GM18907 (cell line): ENCODE results near the gene C1RL.

Source experiments
- ATAC-seq: cut with Tn5 transposase; IDR thresholded peaks from one replicate; pipeline ENCODE4 v1.9.1; 2021; ENCODE audit warnings: mild to moderate bottlenecking, moderate library complexity; ENCODE audit not compliant: unreplicated experiment

The C1RL gene, protein sequence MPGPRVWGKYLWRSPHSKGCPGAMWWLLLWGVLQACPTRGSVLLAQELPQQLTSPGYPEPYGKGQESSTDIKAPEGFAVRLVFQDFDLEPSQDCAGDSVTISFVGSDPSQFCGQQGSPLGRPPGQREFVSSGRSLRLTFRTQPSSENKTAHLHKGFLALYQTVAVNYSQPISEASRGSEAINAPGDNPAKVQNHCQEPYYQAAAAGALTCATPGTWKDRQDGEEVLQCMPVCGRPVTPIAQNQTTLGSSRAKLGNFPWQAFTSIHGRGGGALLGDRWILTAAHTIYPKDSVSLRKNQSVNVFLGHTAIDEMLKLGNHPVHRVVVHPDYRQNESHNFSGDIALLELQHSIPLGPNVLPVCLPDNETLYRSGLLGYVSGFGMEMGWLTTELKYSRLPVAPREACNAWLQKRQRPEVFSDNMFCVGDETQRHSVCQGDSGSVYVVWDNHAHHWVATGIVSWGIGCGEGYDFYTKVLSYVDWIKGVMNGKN

GRCh38 chr12:7108796-7109571, at the start of gene C1RL:
C1RL (minus strand) TSS chr12:7109214; CDS start chr12:7109180, 34 bp downstream.
- peak; percentile 36 for ATAC-seq

DNA sequence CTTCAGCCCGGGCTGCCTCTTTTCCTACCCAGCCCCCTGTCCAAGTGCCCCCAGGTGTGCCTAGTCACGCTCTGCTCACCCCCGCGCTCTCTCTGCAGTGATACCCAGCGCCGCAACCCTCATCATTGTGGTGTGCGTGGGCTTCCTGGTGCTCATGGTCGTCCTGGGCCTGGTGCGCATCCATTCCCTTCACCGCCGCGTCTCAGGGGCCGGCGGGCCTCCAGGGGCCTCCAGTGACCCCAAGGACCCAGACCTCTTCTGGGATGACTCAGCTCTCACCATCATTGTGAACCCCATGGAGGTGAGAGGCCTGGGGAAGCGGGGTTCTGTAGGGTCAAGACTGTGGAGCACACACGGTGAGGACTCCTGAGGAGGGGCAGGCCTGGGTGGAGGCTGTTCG, 48.4 kb upstream of the C1RL start:
- no peak for ATAC-seq

DNA sequence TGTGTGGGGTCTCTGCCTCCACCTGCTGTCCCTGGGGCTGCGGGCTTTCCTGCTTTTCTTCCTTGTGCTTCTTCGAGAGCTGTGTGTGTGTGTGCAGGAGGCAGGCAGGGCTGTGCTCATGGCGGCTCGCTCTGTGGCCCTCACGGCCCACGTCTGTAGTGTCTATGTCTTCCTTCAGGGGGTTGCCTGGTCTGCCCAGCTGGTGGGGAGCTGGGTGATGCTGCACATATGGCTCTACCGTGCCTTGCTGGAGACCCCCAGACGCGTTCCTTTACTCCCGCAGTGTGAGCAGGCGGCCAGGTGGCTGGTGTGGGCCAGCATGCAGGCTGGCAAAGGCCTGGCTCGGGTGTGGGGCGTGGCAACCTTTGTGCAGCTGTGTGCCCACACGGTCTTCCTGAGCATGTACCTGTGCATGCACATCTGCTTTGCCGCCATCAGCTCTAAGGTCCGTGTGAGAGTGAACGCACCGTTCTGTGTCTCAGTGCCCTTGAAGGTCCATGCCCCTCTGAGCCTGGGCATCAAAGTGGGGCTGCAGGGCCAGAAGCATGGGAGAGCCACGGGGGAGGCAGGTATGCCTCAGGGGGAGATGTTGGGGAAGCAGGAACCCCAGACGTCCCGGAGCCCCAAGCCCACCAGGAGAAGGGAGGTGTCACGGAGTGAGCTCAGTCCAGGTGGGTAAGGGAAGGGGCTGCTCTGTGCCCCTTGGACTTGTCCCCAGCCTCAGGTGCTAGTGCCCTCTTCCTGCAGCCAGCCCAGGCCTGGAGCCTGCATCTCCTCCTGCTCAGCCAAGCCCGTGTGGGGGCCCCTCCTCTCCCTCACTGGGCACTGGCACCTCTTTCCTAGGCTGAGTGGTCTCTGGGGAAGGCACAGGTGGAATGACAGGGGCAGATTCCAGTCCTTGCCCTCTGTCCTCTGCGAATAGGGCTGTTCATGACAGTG, 47.5 kb upstream of the C1RL start:
- no peak for ATAC-seq

DNA sequence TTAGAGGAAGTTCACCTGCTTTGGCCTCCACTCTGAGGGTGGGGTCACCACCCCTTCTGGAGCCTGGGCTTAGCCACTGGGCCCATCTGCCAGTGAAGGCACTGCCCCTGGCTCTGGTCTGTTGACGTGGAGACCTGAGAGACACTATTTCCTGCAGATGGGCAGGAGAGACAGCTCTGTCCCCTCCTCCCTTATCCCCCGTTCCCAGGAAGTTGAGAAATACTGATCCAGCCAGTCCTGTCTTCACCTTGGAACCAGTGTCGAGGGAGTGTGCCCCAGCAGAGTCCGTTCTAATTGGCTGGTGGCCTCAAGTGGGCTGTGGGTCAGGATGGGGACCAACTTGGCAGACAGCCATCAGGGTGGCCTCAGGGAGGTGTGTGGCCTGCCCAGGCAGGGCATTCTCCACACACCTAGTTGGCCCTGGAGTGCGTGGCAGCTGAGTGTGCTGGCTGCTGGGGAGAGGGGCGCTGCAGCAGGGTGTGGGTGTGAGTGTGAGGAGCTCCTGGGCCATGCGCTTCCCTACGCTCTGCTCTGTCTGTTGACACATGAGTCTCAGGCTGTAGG, 46.5 kb upstream of the C1RL start:
- ATAC-seq, result no peak

DNA sequence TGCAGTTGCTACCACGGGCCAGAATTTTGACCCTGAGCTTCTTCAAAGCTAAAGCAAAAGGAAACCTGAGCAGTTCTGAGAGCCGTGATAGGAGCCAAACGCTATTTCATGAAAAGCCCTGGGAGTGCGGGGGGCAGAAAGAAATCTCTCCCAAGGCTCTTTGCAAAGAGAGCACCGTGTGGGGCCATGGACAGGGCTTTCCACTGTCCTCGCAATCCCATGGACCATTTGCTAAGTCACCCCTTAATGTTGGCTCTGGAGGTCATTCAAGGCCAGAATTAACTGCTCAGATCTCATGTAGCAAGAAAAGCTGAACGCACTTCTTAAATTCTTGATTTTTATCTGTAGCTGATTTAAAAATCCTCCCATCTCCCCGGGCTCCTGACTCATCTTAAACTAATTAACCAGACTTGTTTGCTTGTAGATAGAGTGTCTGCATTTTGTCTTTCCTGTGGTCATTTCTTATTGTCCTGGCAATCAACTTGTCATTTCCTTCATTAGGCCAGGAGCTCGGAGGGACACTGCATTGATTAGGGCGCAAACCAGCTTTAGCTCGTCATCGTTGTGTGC, 46.0 kb upstream of the C1RL start:
- no peak for ATAC-seq

GRCh38 chr12:7154042-7154441, 45.0 kb upstream of the C1RL start:
- ATAC-seq, result no peak

- no peak for ATAC-seq
Measured at GRCh38 chr12:7152818-7153217, 43.8 kb upstream of the C1RL start.

- no peak for ATAC-seq
Measured at GRCh38 chr12:7151532-7151931, 42.5 kb upstream of the C1RL start.

GRCh38 chr12:7150841-7151240, 41.8 kb upstream of the C1RL start:
- no peak for ATAC-seq

DNA sequence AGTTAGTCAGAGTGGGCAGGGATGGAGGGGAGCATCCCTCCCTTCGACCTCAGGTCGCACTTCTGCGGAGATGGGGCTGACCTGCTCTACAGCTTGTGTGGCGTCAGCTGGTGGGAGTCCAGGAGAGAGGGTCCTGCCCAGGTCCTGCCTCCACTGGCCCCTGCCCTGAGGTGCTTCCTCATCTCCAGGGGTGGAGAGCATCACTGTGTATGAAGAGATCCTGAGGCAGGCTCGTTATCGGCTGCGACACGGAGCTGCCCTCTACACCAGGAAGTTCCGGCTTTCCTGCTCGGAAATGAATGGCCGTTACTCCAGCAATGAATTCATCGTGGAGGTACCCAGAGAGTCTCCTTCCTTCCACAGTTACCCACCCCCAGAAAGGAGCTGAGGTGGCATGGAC, 41.3 kb upstream of the C1RL start:
- no peak for ATAC-seq

DNA sequence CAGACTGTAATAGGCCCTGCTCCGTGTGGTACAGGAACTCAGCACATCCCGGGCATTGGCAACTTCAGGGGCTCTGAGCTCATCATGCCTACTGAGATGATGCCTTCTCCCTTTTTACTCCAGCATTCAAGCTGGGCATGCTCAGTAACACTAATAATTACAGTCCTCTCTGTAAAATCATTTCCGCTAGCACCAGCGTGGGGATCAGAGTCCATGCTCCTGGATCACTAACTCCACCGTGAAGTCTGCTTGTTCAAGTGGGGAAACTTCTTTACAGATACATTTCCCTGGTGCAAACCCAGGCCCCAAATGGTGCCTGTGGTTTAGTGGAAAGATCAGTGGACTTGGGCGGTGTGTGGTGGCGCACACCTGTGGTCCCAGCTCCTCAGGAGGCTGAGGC, 37.9 kb upstream of the C1RL start:
- no peak for ATAC-seq

- no peak for ATAC-seq
Measured at GRCh38 chr12:7146228-7146627, 37.2 kb upstream of the C1RL start.

DNA sequence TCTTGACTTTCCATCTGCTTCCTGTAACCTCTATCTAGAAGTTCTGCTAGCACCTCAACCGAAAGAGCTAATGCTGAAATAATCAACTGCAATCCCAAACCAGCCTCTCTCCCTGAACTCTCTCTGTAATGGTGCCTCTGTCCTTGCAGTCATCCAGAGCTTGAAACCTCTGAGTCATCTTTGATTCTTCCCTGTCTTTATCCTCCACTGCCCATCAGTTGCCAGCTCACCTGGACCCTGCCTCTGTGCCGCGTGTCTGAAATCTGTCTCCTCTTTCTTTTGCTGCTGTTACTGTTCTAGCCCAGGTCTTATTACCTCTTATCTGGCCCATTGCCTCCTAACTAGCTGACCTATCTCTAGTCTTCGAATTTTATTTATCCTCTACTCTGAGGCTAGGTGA, 36.7 kb upstream of the C1RL start:
- ATAC-seq, result no peak

DNA sequence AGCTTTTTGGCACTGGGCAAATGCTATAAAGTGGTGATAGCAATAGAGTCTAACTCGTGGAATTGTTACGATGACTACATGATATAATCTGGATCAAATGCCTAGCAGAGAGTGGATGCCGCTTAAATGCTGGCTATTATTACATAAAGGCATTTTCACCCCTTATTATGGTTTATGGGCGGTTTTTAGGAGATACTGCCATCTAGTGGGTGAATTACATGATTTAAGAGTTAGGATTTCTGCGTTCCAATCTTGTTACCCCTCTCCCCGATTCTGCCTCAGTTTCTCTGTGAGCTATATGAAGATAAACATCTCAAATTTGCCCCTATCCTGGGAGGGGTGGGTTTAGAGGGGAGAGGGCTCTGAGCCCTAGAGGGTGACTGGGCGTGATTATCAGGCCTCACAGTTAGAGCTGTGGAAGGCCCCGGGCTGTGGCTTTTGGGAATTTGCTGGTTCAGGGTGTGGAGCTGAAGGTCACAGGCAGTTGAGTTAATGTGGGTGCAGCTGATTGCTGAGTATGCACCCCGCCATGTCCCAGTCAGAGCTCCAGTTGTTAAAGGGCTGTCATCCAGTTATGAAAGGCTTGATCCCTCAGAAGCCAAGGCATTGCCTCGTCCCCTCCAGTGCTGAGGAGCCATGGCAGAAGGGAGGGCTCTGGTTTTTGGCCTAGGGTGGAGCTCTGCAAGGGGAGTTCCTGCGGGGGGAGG, 35.6 kb upstream of the C1RL start:
- ATAC-seq, result no peak

DNA sequence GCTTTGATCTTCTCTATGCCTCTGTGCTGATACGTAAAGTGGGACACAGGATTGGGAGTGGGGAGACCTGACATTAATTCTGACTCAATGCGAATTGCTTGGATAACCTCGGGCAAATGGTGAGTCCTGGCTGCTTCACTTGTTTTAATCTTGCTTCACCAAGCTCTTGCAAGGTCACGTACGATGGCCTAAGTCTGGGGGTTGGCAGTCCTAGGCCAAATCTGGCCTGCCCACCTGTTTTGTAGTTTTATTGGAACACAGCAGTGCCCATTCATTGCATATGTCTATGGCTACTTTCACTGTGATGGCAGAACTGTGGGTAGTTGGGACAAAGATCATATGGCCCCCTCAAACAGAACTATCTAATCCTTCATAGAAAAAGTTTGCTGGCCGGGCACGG, 34.5 kb upstream of the C1RL start:
- ATAC-seq, result no peak

DNA sequence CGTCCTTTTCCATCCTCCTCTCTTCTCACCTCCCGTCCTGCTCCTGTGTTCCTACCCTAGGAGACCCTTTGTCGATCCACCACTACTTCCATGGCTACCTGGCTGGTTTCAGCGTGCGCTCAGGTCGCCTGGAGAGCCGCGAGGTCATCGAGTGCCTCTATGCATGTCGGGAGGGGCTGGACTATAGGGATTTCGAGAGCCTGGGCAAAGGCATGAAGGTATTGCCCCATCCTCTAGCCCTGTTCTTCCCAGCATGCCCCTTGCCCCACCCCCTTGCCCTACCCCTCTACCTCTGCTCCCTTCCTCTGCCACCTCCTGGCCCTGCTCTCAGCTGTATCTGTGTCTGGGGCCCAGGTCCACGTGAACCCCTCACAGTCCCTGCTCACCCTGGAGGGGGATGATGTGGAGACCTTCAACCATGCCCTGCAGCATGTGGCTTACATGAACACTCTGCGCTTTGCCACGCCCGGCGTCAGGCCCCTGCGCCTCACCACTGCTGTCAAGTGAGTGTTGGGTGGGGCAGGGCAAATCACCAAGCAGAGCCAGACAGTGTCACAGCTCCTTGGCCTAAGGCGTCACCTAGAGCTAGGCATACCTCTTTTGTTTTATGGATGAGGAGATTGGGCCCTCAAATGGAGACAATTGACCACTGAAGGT, 33.9 kb upstream of the C1RL start:
- ATAC-seq, result no peak

- no peak for ATAC-seq
Measured at GRCh38 chr12:7142056-7142644, 33.1 kb upstream of the C1RL start.

- no peak for ATAC-seq
Measured at GRCh38 chr12:7141351-7142005, 32.5 kb upstream of the C1RL start.
